Small intestine (tissue), 7 donors: ENCODE measurements around the gene DNAJC5G. TPM values are rescaled to one million over a fixed set of nuclear protein-coding genes. Genes with fewer than 3 reads are reported as not detected.

ENCODE experiments used
- DNase-seq, 2 donors: peaks; one replicate each; pipeline versions ENCODE4 v3.0.0 to v3.0.0-alpha.2; 2013
- FAIRE-seq: peaks from 2 replicates; lab custom pipeline; 2012; peaks lifted over from hg19 to GRCh38; lab: Jason Lieb, UNC
- H3K27ac ChIP-seq, 3 donors: one replicate each; pipeline ENCODE4 v1.5.1; 2013; ENCODE audit warnings: low read length in 2 of 3, mild to moderate bottlenecking in 2 of 3, control low read depth in 1 of 3, inconsistent platforms in 1 of 3, low read depth in 1 of 3, moderate library complexity in 1 of 3
- H3K27me3 ChIP-seq, 3 donors: one replicate each; pipeline ENCODE4 v1.6.1; 2013; ENCODE audit warnings: low read length in 3 of 3, inconsistent platforms in 1 of 3; ENCODE audit not compliant: control insufficient read depth in 3 of 3, insufficient read depth in 3 of 3
- H3K36me3 ChIP-seq, 3 donors: one replicate each; pipeline ENCODE4 v1.6.1; 2013; ENCODE audit warnings: low read length in 3 of 3, inconsistent platforms in 1 of 3, low read depth in 1 of 3, mild to moderate bottlenecking in 1 of 3, moderate library complexity in 1 of 3; ENCODE audit not compliant: control insufficient read depth in 3 of 3, insufficient read depth in 2 of 3
- H3K4me1 ChIP-seq, 3 donors: one replicate each; pipeline ENCODE4 v1.6.1; 2013; ENCODE audit warnings: low read length in 2 of 3, inconsistent platforms in 1 of 3, low read depth in 1 of 3, mild to moderate bottlenecking in 1 of 3, moderate library complexity in 1 of 3; ENCODE audit not compliant: control insufficient read depth in 3 of 3, insufficient read depth in 2 of 3
- H3K4me3 ChIP-seq, 3 donors: one replicate each; pipeline ENCODE4 v1.5.1; 2013; ENCODE audit warnings: low read length in 3 of 3, control low read depth in 1 of 3, inconsistent platforms in 1 of 3, low read depth in 1 of 3, mild to moderate bottlenecking in 1 of 3, moderate library complexity in 1 of 3
- H3K9me3 ChIP-seq, 2 donors: one replicate each; pipeline ENCODE4 v1.6.1; 2013; ENCODE audit warnings: low read depth in 1 of 2, low read length in 1 of 2; ENCODE audit not compliant: control insufficient read depth in 2 of 2, insufficient read depth in 1 of 2
- WGBS, 3 donors: extraction: QIAGEN DNeasy Blood & Tissue Kit; methylation state at CpG; one replicate each; pipeline ENCODE4 v1.1.7; 2013; 5-methylcytosine and 5-hydroxymethylcytosine counted together
- polyA plus RNA-seq, 4 donors: library from polyadenylated mRNA; stranded (reverse) in 3 of 4; unstranded in 1 of 4; fragments of 200-250 nt in 3 of 4; fragments of 120-200 nt in 1 of 4; gene quantifications; one replicate each; pipeline versions ENCODE4 v1.2.1 to v1.2.3, GENCODE V29; 2013
- donor health status: healthy with polysubstance abuse.
- donor health status: control.
- donor health status: control.
- donor health status: Bipolar disorder and iron deficiency.
- donor health status: healthy.

Gene DNAJC5G
- polyA plus RNA-seq, 4 donors: not detected

DNA sequence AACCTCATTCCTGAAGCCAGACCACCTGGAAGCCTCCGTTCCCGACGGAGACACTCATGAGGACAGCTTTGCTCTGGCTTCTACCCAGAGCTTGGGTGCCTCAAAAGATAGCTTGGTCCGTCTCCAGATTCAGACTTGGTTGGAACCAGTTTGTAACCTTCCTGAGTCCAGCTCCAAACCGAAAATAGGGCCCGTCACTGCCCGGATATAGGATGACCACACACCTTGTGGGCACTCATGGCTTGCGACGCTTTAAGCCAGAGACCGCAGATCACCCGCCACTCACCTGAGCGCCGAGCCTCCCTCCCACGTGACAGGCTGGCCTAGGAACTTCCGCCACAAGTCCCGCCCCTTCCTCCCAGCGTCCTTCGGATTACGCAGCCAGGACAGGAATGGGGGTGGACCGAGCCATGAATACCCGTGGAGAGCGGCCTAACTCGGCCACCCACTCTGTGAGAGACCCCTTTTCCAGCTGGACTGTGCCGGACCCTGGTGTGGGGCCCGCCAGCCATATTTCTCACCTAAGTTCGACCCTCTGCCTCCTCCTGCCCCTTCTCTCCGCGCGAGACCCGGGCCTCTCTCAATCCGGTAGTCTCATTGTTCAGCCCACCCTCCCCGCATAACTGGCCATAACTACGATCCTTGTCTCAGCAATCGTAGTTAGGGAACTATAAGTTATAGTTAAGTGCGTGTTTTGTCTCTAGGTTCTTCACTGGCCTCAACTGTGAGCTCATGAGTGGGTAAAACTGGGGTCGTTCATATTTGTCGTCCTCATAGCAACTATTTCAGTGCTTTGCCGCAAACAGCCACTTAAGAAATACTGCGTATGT lies 47.7 kb downstream of the DNAJC5G start, which contains the start of gene MPV17:
Gene MPV17 (minus strand): TSS at position 332 of the 830 bp plus-strand sequence. CDS start 580 bp downstream, outside the sequence.
- no peak for FAIRE-seq
- Histone ChIP-seq H3K4me3 (peak within 1 kb of the TSS; percentile 75 to 90 (median 84)), H3K9me3 (no peaks in the 10 kb centered on the region), H3K36me3 (peaks cover 5 to 21% (median 10%) of the 10 kb centered on the region in 3 donors), H3K27ac (peak within 1 kb of the TSS; percentile 86 to 94 (median 91)), H3K27me3 (no peaks in the 10 kb centered on the region), H3K4me1 (peaks cover 3 to 22% (median 12%) of the 10 kb centered on the region in 3 donors)
- DNase-seq: peak; percentile 96
- WGBS, 3 donors: 0 to 1% (median 0%) methylated on average over 39 of the region's 39 CpGs

DNA sequence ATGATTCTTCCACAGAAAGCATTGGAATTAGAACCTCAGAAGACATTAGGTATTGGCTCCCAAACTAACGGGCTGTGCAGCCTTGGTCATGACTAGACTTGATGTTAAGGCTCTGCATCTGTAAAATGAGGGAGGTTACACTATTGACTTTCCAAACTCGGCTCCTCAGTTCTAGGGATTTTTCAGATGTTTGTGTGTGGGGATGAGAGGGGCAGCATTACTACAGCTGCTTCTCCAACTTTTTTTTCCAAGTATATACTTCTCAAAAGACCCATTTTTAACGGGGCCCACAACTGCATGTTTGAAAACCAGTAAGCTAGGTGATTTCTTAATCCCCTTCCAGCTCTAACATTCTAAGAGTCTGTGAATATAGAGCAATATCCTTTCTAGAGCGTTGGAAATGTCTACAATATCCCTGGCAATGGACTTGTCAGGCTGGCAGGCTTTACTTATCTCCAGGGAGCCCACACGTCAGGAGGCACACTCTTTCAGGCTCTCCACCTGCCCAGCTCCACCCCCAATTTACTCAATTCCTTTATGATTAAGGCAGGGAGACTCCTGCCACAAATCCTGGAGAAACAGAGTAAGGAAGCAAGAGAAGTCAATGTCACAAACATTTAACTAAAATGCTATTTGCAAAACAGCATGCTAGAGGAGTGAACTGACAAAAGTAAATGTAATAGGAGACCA lies 48.5 kb downstream of the DNAJC5G start:
- Histone ChIP-seq H3K27ac (peak overlapping the region; percentile 86 to 94 (median 91)), H3K27me3 (no peaks in the 10 kb centered on the region), H3K36me3 (peaks cover 5 to 25% (median 13%) of the 10 kb centered on the region in 3 donors), H3K4me3 (peak overlapping the region; percentile 75 to 90 (median 84)), H3K4me1 (peaks cover 3 to 22% (median 12%) of the 10 kb centered on the region in 3 donors), H3K9me3 (no peaks in the 10 kb centered on the region)
- no peak for FAIRE-seq
- 8 to 17% (median 14%) methylated on average over 5 of the region's 5 CpGs for WGBS, 3 donors
- DNase-seq: peak; percentile 18 to 50

DNA sequence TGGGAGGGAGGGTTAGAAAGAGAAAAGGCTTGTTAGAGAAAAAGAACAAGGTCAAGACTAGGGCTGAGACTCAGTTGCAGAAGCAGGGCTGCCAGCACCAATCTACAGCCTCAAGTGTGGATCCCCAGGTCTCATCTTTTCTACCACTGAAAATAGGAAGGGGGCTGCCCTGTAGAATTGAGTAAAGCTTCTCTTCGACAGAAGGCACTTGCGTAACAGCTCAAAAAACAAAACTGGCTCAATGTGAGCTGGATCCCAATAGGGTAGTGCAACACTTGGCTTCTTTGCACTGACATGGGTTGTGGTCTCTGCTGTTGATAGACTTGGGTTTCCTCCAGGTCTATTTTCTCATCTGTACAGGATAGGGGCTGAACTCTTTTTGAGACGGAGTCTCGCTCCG lies 49.5 kb downstream of the DNAJC5G start:
- 94 to 97% (median 96%) methylated on average over 5 of the region's 5 CpGs for WGBS, 3 donors
- FAIRE-seq (no peak), DNase-seq (no peak)

More for the DNA sequence above, 49.5 kb downstream of the DNAJC5G start:
- H3K27ac ChIP-seq: no peak overlapping the region
- H3K4me1 ChIP-seq: peaks cover 3 to 22% (median 12%) of the 10 kb centered on the region in 3 donors
- no peaks in the 10 kb centered on the region for H3K9me3 ChIP-seq
- H3K4me3 ChIP-seq: no peak overlapping the region
- peaks cover 5 to 32% (median 18%) of the 10 kb centered on the region in 3 donors for H3K36me3 ChIP-seq
- no peaks in the 10 kb centered on the region for H3K27me3 ChIP-seq

Other genes starting within 250 kb of the DNAJC5G start
- 10 to 100 TPM; 27.5 to 84.3 (median 39.8) TPM for gene TMEM214, start 242.5 kb upstream of the DNAJC5G start, polyA plus RNA-seq
- gene AGBL5, start 223.8 kb upstream of the DNAJC5G start, polyA plus RNA-seq: 10 to 100 TPM in 2 of 4 donors, 1 to 10 TPM in 2; 6.0 to 28.9 (median 8.8) TPM
- 100 to 1,000 TPM; 319 to 477 (median 396) TPM for gene OST4, start 203.8 kb upstream of the DNAJC5G start, polyA plus RNA-seq
- gene EMILIN1, start 196.8 kb upstream of the DNAJC5G start, polyA plus RNA-seq: 10 to 100 TPM in 2 of 4 donors, 1 to 10 TPM in 1, under 1 TPM in 1; 0.67 to 36.6 (median 13.4) TPM
- 100 to 1,000 TPM; 225 to 643 (median 399) TPM for gene KHK, start 188.7 kb upstream of the DNAJC5G start, polyA plus RNA-seq
- 1 to 10 TPM; 3.8 to 7.8 (median 4.5) TPM for gene CGREF1, start 156.3 kb upstream of the DNAJC5G start, polyA plus RNA-seq
- 1 to 10 TPM in 1 of 4 donors, under 1 TPM in 1, not detected in 2; 0.25 to 1.1 TPM for gene ABHD1, start 151.6 kb upstream of the DNAJC5G start, polyA plus RNA-seq
- 10 to 100 TPM; 44.2 to 76.0 (median 50.7) TPM for gene PREB, start 140.8 kb upstream of the DNAJC5G start, polyA plus RNA-seq
- not detected for gene PRR30, start 136.0 kb upstream of the DNAJC5G start, polyA plus RNA-seq
- under 1 TPM in 2 of 4 donors, not detected in 2; 0.03 TPM for gene TCF23, start 126.4 kb upstream of the DNAJC5G start, polyA plus RNA-seq
- gene ATRAID, start 63.4 kb upstream of the DNAJC5G start, polyA plus RNA-seq: 100 to 1,000 TPM in 2 of 4 donors, 10 to 100 TPM in 2; 89.2 to 151 (median 109) TPM
- 100 to 1,000 TPM in 1 of 4 donors, 10 to 100 TPM in 2, 1 to 10 TPM in 1; 9.5 to 142 (median 25.2) TPM for gene SLC5A6, start 63.2 kb upstream of the DNAJC5G start, polyA plus RNA-seq
- 10 to 100 TPM in 2 of 4 donors, 1 to 10 TPM in 2; 8.6 to 31.6 (median 15.2) TPM for gene CAD, start 58.1 kb upstream of the DNAJC5G start, polyA plus RNA-seq
- gene SLC30A3, start 12.4 kb upstream of the DNAJC5G start, polyA plus RNA-seq: under 1 TPM in 2 of 4 donors, not detected in 2; 0.04 to 0.06 TPM
- 1 to 10 TPM in 3 of 4 donors, under 1 TPM in 1; 0.31 to 5.4 (median 1.9) TPM for gene TRIM54, start 7.0 kb downstream of the DNAJC5G start, polyA plus RNA-seq
- 1 to 10 TPM in 3 of 4 donors, under 1 TPM in 1; 0.76 to 8.9 (median 2.4) TPM for gene UCN, start 33.0 kb downstream of the DNAJC5G start, polyA plus RNA-seq
- 100 to 1,000 TPM in 1 of 4 donors, 10 to 100 TPM in 3; 27.3 to 103 (median 55.6) TPM for gene MPV17, start 47.7 kb downstream of the DNAJC5G start, polyA plus RNA-seq
- 10 to 100 TPM; 27.4 to 56.1 (median 35.7) TPM for gene GTF3C2, start 81.3 kb downstream of the DNAJC5G start, polyA plus RNA-seq
- 10 to 100 TPM; 31.0 to 45.4 (median 38.0) TPM for gene EIF2B4, start 94.9 kb downstream of the DNAJC5G start, polyA plus RNA-seq
- 10 to 100 TPM; 64.6 to 76.6 (median 70.9) TPM for gene SNX17, start 95.2 kb downstream of the DNAJC5G start, polyA plus RNA-seq
- gene ZNF513, start 105.3 kb downstream of the DNAJC5G start, polyA plus RNA-seq: 10 to 100 TPM; 18.4 to 48.1 (median 30.5) TPM
- gene PPM1G, start 134.2 kb downstream of the DNAJC5G start, polyA plus RNA-seq: 10 to 100 TPM; 44.1 to 93.1 (median 53.0) TPM
- 10 to 100 TPM; 51.4 to 84.8 (median 81.9) TPM for gene NRBP1, start 153.2 kb downstream of the DNAJC5G start, polyA plus RNA-seq
- gene KRTCAP3, start 166.9 kb downstream of the DNAJC5G start, polyA plus RNA-seq: 100 to 1,000 TPM in 1 of 4 donors, 10 to 100 TPM in 3; 57.0 to 127 (median 60.5) TPM
- 100 to 1,000 TPM in 1 of 4 donors, 10 to 100 TPM in 3; 35.9 to 142 (median 89.3) TPM for gene IFT172, start 214.3 kb downstream of the DNAJC5G start, polyA plus RNA-seq
- gene FNDC4, start 219.8 kb downstream of the DNAJC5G start, polyA plus RNA-seq: 1 to 10 TPM in 2 of 4 donors, under 1 TPM in 1, not detected in 1; 0.81 to 5.8 (median 2.0) TPM
- gene GCKR, start 221.4 kb downstream of the DNAJC5G start, polyA plus RNA-seq: 1 to 10 TPM; 2.1 to 3.8 (median 2.5) TPM